H9 (cell line): Measurements from ENCODE around the gene FCN1. TPM values are rescaled to one million over a fixed set of nuclear protein-coding genes. Genes with fewer than 3 reads are reported as not detected.

ENCODE experiments used
- DNase-seq: peaks from one replicate; pipeline ENCODE4 v3.0.0-alpha.2; 2017
- H2AFZ ChIP-seq: one replicate; pipeline ENCODE4 v1.6.1; 2013; ENCODE audit warnings: mild to moderate bottlenecking, low read length, control low read depth, moderate library complexity
- H2AK5ac ChIP-seq: 2 replicates; pipeline ENCODE4 v1.6.1; 2013; ENCODE audit warnings: low read length, control low read depth, mixed read lengths; ENCODE audit not compliant: insufficient read length
- H2BK120ac ChIP-seq: one replicate; pipeline ENCODE4 v1.6.1; 2013; ENCODE audit warnings: low read depth, mild to moderate bottlenecking, low read length, control low read depth, inconsistent platforms; ENCODE audit not compliant: poor library complexity, severe bottlenecking
- H2BK12ac ChIP-seq: 2 replicates; pipeline ENCODE4 v1.6.1; 2013; ENCODE audit warnings: low read length, control low read depth, mixed read lengths, low read depth; ENCODE audit not compliant: insufficient read length
- H2BK15ac ChIP-seq: 2 replicates; pipeline ENCODE4 v1.6.1; 2013; ENCODE audit warnings: low read depth, low read length, control low read depth
- H2BK20ac ChIP-seq: one replicate; pipeline ENCODE4 v1.6.1; 2013; ENCODE audit warnings: low read depth, mild to moderate bottlenecking, low read length, control low read depth, inconsistent platforms; ENCODE audit not compliant: poor library complexity, severe bottlenecking
- H2BK5ac ChIP-seq: 2 replicates; pipeline ENCODE4 v1.6.1; 2013; ENCODE audit warnings: low read length, control low read depth, mixed read lengths; ENCODE audit not compliant: insufficient read length
- H3K14ac ChIP-seq: 2 replicates; pipeline ENCODE4 v1.6.1; 2013; ENCODE audit warnings: low read length, control low read depth; ENCODE audit not compliant: insufficient read depth
- H3K18ac ChIP-seq: 2 replicates; pipeline ENCODE4 v1.6.1; 2013; ENCODE audit warnings: low read depth, mild to moderate bottlenecking, mixed read lengths, low read length, control low read depth; ENCODE audit not compliant: insufficient read length
- H3K23ac ChIP-seq: 2 replicates; pipeline ENCODE4 v1.6.1; 2013; ENCODE audit warnings: low read length, control low read depth, mixed read lengths, low read depth; ENCODE audit not compliant: insufficient read length
- H3K23me2 ChIP-seq: 2 replicates; pipeline ENCODE4 v1.6.1; 2013; ENCODE audit warnings: low read depth, mild to moderate bottlenecking, mixed read lengths, low read length, control low read depth; ENCODE audit not compliant: insufficient read length, poor library complexity, severe bottlenecking
- H3K27ac ChIP-seq: 2 replicates; pipeline ENCODE4 v1.5.1; 2013; ENCODE audit warnings: low read length, control low read depth, mixed read lengths, low read depth; ENCODE audit not compliant: insufficient read length
- H3K27me3 ChIP-seq: 2 replicates; pipeline ENCODE4 v1.6.1; 2013; ENCODE audit warnings: low read length, control low read depth, inconsistent platforms; ENCODE audit not compliant: insufficient read depth
- H3K4ac ChIP-seq: 2 replicates; pipeline ENCODE4 v1.6.1; 2013; ENCODE audit warnings: low read depth, mild to moderate bottlenecking, control low read depth, inconsistent platforms, low read length, moderate library complexity
- H3K4me1 ChIP-seq: 2 replicates; pipeline ENCODE4 v1.6.1; 2013; ENCODE audit warnings: low read length, control low read depth, inconsistent platforms; ENCODE audit not compliant: insufficient read depth
- H3K4me2 ChIP-seq: 2 replicates; pipeline ENCODE4 v1.6.1; 2013; ENCODE audit warnings: low read length, control low read depth, mixed read lengths; ENCODE audit not compliant: insufficient read length, insufficient read depth
- H3K56ac ChIP-seq: 2 replicates; pipeline ENCODE4 v1.6.1; 2013; ENCODE audit warnings: low read depth, mild to moderate bottlenecking, mixed read lengths, low read length, control low read depth; ENCODE audit not compliant: insufficient read length
- H3K79me1 ChIP-seq: 2 replicates; pipeline ENCODE4 v1.6.1; 2013; ENCODE audit warnings: low read depth, mild to moderate bottlenecking, moderate library complexity, low read length, control low read depth, inconsistent platforms; ENCODE audit not compliant: insufficient read depth, poor library complexity, severe bottlenecking
- H3K79me2 ChIP-seq: 2 replicates; pipeline ENCODE4 v1.6.1; 2013; ENCODE audit warnings: low read length, control low read depth, inconsistent platforms; ENCODE audit not compliant: insufficient read depth
- H3K9ac ChIP-seq: 2 replicates; pipeline ENCODE4 v1.6.1; 2013; ENCODE audit warnings: low read length, control low read depth, mixed read lengths; ENCODE audit not compliant: insufficient read length; ENCODE audit errors: extremely low read depth
- H3K9me3 ChIP-seq: one replicate; pipeline ENCODE4 v1.6.1; 2013; ENCODE audit warnings: low read depth, low read length, inconsistent platforms; ENCODE audit not compliant: control insufficient read depth
- H3T11ph ChIP-seq: one replicate; pipeline ENCODE4 v1.6.1; 2013; ENCODE audit warnings: mild to moderate bottlenecking, low read length, control low read depth, inconsistent platforms
- H4K20me1 ChIP-seq: one replicate; pipeline ENCODE4 v1.6.1; 2013; ENCODE audit not compliant: control insufficient read depth, insufficient read length, insufficient read depth
- H4K5ac ChIP-seq: 2 replicates; pipeline ENCODE4 v1.6.1; 2013; ENCODE audit warnings: low read depth, mild to moderate bottlenecking, mixed read lengths, low read length, control low read depth; ENCODE audit not compliant: insufficient read length
- H4K8ac ChIP-seq: replicated peaks from 2 replicates; pipeline ENCODE4 v1.6.1; 2013; ENCODE audit warnings: low read length, control low read depth, mixed read lengths, low read depth; ENCODE audit not compliant: insufficient read length
- H4K91ac ChIP-seq: 2 replicates; pipeline ENCODE4 v1.6.1; 2013; ENCODE audit warnings: low read depth, mild to moderate bottlenecking, moderate library complexity, mixed read lengths, low read length, control low read depth; ENCODE audit not compliant: insufficient read length
- H3K27ac Mint-ChIP-seq, 3 experiments: 2 replicates in 2 of 3; 3 replicates in 1 of 3; pipeline ENCODE4 v1.8.0; 2020 to 2021; ENCODE audit warnings: mixed read lengths in 3 of 3, mild to moderate bottlenecking in 1 of 3, moderate library complexity in 1 of 3
- H3K27me3 Mint-ChIP-seq: 2 replicates; pipeline ENCODE4 v1.8.0; 2021; ENCODE audit warnings: low read depth, mild to moderate bottlenecking, moderate library complexity, mixed read lengths
- H3K36me3 Mint-ChIP-seq, 3 experiments: 2 replicates in 2 of 3; 3 replicates in 1 of 3; pipeline ENCODE4 v1.8.0; 2020 to 2021; ENCODE audit warnings: low read depth in 3 of 3, mixed read lengths in 3 of 3; ENCODE audit not compliant: insufficient read depth in 1 of 3
- H3K4me1 Mint-ChIP-seq, 2 experiments: 2 replicates each; pipeline ENCODE4 v1.8.0; 2020; ENCODE audit warnings: mixed read lengths in 2 of 2
- H3K4me3 Mint-ChIP-seq, 2 experiments: 2 replicates in 1 of 2; 3 replicates in 1 of 2; pipeline ENCODE4 v1.8.0; 2020 to 2021; ENCODE audit warnings: mild to moderate bottlenecking in 2 of 2, mixed read lengths in 2 of 2, moderate library complexity in 1 of 2
- H3K9me3 Mint-ChIP-seq, 2 experiments: 2 replicates in 1 of 2; 3 replicates in 1 of 2; pipeline ENCODE4 v1.8.0; 2020; ENCODE audit warnings: mild to moderate bottlenecking in 2 of 2, mixed read lengths in 2 of 2, moderate library complexity in 1 of 2
- WGBS: extraction: QIAGEN DNeasy Blood & Tissue Kit; methylation state at CpG from one replicate; pipeline ENCODE4 v1.1.7; 2013; ENCODE audit warnings: missing lambda C conversion rate, low lambda C conversion rate, mixed read lengths; ENCODE audit not compliant: insufficient read length; ENCODE audit errors: extremely low coverage; 5-methylcytosine and 5-hydroxymethylcytosine counted together
- total RNA-seq: library from RNA; stranded (reverse); gene quantifications from 2 replicates; pipeline ENCODE4 v1.2.1, GENCODE V29; 2021
- TF ChIP-seq, protein P1 (sequence below): fragments of 200-600 bp; sonication (generic); conservative IDR thresholded peaks from 3 replicates; pipeline ENCODE4 v1.8.0; 2021; ENCODE audit warnings: antibody characterized with exemption, mild to moderate bottlenecking

The FCN1 gene
- total RNA-seq, 1 experiment from 2014 or later, result not detected

DNA sequence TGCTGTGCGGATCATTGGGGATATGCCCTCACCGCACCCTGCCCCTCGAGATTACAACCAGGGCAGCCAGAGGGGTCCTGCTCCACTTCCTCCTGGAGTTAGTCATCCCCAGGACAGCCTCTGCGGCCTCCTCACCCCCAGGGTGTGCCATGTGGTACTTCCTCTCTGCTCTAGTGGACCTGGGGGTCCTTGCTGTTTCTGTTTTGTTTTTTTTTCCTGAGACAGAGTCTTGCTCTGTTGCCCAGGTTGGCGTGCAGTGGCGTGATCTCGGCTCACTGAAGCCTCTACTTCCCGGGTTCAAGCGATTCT, 5.2 kb upstream of the FCN1 start:
- Histone ChIP-seq H3K27me3 (no peaks in the 10 kb centered on the region), H3K4me2 (no peak overlapping the region), H3K14ac (no peak overlapping the region), H4K5ac (no peak overlapping the region), H3K9me3 (no peaks in the 10 kb centered on the region), H3T11ph (no peak overlapping the region), H4K8ac (no peak overlapping the region), H3K4me1 (no peaks in the 10 kb centered on the region), H3K4ac (no peak overlapping the region), H2AK5ac (no peak overlapping the region), H2AFZ (no peak overlapping the region), H3K23ac (no peak overlapping the region), H3K79me2 (no peaks in the 10 kb centered on the region), H3K27ac (no peak overlapping the region), H2BK120ac (no peak overlapping the region), H3K79me1 (no peaks in the 10 kb centered on the region), H4K91ac (no peak overlapping the region), H4K20me1 (no peaks in the 10 kb centered on the region), H2BK20ac (no peak overlapping the region), H3K18ac (no peak overlapping the region), H2BK12ac (no peak overlapping the region), H3K23me2 (no peaks in the 10 kb centered on the region), H2BK15ac (no peak overlapping the region), H3K9ac (no peak overlapping the region), H2BK5ac (no peak overlapping the region), H3K56ac (no peak overlapping the region)
- TF ChIP-seq, protein P1, sequence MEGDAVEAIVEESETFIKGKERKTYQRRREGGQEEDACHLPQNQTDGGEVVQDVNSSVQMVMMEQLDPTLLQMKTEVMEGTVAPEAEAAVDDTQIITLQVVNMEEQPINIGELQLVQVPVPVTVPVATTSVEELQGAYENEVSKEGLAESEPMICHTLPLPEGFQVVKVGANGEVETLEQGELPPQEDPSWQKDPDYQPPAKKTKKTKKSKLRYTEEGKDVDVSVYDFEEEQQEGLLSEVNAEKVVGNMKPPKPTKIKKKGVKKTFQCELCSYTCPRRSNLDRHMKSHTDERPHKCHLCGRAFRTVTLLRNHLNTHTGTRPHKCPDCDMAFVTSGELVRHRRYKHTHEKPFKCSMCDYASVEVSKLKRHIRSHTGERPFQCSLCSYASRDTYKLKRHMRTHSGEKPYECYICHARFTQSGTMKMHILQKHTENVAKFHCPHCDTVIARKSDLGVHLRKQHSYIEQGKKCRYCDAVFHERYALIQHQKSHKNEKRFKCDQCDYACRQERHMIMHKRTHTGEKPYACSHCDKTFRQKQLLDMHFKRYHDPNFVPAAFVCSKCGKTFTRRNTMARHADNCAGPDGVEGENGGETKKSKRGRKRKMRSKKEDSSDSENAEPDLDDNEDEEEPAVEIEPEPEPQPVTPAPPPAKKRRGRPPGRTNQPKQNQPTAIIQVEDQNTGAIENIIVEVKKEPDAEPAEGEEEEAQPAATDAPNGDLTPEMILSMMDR, result no peak
- no CpG with 5 or more reads among the region's 9 CpGs for WGBS
- Mint-ChIP-seq H3K36me3 (peaks cover 3 to 10% (median 4%) of the 10 kb centered on the region in 3 experiments; a peak in 5 of 7 replicates), H3K9me3 (peaks cover 4 to 11% of the 10 kb centered on the region in 2 experiments), H3K27ac (no peak overlapping the region), H3K4me3 (no peak overlapping the region), H3K27me3 (peaks cover 5% of the 10 kb centered on the region), H3K4me1 (no peaks in the 10 kb centered on the region)
- no peak for DNase-seq
